WERI-Rb-1 (cell line): Measurements from ENCODE around the gene TMEM132D.

Source experiments
- DNase-seq: peaks from one replicate; pipeline ENCODE4 v3.0.0-alpha.2; 2020
- H3K27ac ChIP-seq: fragments of 250-450 bp; sonication (Bioruptor Pico); 2 replicates; pipeline ENCODE4 v1.5.1; 2020; ENCODE audit warnings: mild to moderate bottlenecking, moderate library complexity
- H3K27me3 ChIP-seq: fragments of 250-450 bp; sonication (Bioruptor Pico); 2 replicates; pipeline ENCODE4 v1.5.1; 2021; ENCODE audit warnings: mild to moderate bottlenecking, low read depth, moderate library complexity; ENCODE audit not compliant: insufficient read depth, severe bottlenecking
- H3K36me3 ChIP-seq: fragments of 250-450 bp; sonication (Bioruptor Pico); 2 replicates; pipeline ENCODE4 v1.5.1; 2020; ENCODE audit warnings: mild to moderate bottlenecking, moderate library complexity
- H3K4me3 ChIP-seq: 2 replicates; pipeline ENCODE4 v1.5.1; 2011; ENCODE audit warnings: low read depth, mild to moderate bottlenecking, control low read depth, low read length
- H3K9me3 ChIP-seq: fragments of 250-450 bp; sonication (Bioruptor Pico); 2 replicates; pipeline ENCODE4 v1.5.1; 2021; ENCODE audit warnings: mild to moderate bottlenecking, moderate library complexity; ENCODE audit not compliant: severe bottlenecking
- TF ChIP-seq, protein P1 (sequence below): IDR thresholded peaks from 2 replicates; pipeline ENCODE4 v1.5.1; 2011; ENCODE audit warnings: low read depth, mild to moderate bottlenecking, control low read depth, inconsistent platforms, low read length

TMEM132D gene

DNA sequence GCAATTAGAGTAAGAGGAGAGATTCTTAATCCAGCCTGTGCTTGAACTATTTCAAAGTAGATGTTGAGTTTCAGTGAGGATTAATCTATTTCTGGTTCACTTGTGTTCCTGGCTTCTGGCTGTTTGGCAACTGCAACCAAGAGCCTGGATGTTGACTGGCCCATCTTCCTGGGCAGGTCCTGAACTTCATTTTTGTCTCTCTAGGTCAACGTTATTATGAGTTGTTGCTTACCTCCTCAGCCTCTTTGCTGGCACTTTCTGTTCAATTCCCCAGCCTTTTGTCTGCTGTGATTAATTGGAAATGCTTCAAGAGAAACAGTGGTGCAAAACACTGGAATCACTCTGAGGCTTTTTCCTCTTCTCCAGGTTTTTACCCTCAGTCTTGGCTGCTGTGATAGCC is 56.8 kb downstream of the TMEM132D start:
- Histone ChIP-seq H3K9me3 (no peaks in the 10 kb centered on the region), H3K4me3 (no peak overlapping the region), H3K27ac (no peak overlapping the region), H3K27me3 (peaks cover 3% of the 10 kb centered on the region), H3K36me3 (no peaks in the 10 kb centered on the region)
- TF ChIP-seq, protein P1, sequence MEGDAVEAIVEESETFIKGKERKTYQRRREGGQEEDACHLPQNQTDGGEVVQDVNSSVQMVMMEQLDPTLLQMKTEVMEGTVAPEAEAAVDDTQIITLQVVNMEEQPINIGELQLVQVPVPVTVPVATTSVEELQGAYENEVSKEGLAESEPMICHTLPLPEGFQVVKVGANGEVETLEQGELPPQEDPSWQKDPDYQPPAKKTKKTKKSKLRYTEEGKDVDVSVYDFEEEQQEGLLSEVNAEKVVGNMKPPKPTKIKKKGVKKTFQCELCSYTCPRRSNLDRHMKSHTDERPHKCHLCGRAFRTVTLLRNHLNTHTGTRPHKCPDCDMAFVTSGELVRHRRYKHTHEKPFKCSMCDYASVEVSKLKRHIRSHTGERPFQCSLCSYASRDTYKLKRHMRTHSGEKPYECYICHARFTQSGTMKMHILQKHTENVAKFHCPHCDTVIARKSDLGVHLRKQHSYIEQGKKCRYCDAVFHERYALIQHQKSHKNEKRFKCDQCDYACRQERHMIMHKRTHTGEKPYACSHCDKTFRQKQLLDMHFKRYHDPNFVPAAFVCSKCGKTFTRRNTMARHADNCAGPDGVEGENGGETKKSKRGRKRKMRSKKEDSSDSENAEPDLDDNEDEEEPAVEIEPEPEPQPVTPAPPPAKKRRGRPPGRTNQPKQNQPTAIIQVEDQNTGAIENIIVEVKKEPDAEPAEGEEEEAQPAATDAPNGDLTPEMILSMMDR: no peak
- DNase-seq: no peak

DNA sequence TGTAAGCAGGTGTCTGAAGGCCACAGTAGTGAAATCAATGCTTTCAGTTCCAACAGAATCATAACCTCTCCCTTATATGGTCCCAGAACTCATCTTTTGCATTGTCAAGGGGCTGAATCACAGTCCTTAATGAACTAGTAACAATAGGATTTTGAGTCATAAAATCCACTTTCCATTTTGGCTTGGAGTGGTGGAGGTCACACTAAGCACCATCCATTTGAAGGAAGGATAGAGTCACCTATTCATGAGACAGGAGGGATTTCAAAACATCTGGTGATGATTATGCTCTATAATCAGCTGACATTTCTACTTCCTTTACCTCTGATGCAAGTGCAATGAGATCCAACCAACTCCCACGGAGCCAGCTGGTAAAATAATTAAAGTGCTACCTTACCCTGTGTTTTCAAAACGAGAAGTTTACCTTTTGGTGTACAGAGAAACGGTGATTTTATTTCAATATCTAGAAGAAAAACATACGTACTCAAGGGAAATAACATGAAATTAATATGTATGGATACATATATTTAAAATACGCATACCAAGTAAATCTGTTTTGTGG is 59.1 kb downstream of the TMEM132D start:
- no peak overlapping the region for H3K27ac ChIP-seq
- H3K4me3 ChIP-seq: no peak overlapping the region
- no peaks in the 10 kb centered on the region for H3K36me3 ChIP-seq
- no peak for DNase-seq
- TF ChIP-seq, protein P1: no peak
- no peaks in the 10 kb centered on the region for H3K9me3 ChIP-seq
- H3K27me3 ChIP-seq: peaks cover 6% of the 10 kb centered on the region

DNA sequence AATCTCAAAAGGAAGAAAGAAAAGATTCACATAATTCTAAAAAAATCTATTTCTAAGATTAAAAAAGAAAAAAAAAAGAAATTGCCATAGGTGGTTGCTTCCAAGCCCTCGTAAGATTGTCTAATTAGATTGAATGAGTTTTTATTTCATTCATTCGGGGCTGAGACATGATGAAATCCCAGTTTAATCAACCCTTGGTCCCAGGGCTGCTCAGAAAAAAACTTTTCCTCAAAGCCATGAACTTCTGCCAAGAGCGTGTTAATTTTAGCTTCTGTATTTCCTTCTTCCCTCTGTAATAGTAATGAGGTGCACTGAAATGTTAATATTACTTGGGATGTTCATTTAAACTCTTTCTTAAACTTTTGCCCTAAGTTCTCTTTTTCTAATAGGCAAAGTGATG is 62.6 kb downstream of the TMEM132D start:
- Histone ChIP-seq H3K27ac (no peak overlapping the region), H3K36me3 (no peaks in the 10 kb centered on the region), H3K9me3 (no peaks in the 10 kb centered on the region), H3K4me3 (no peak overlapping the region), H3K27me3 (peaks cover 3% of the 10 kb centered on the region)
- no peak for DNase-seq
- TF ChIP-seq, protein P1: no peak

DNA sequence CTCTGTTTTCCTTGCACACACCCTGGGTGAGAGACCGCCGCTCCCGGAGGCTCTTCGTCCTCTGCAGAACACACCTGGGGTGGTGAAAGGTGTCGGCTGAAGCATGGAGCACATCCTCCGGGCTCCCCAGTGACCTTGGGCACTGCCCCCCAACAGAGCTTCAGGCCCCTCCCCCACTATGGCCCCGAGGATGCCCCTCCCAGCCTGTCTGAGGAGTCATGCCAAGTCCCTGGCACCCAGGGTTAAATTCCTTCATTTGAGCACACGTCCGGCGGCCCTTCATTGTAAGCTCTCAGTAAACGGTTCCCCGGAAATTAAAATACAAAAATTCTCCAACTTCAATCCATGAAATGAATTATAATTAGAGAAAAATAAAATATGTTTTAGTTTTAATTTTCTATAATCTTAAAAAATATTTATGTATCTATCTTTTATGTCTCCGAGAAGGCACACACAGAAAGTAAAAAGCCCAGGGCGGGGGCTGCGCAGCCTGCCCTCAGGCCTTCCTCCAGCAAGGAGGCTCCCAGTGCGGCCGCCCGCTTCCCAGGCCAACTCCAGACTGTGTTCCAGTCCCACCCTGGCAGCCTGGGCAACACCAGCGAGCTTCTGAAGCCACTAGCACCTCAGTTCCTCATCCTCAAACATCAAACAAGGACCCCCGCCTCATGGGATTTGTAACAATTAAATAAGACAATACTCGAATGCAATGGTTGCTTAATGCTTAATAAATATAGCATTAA is 63.5 kb downstream of the TMEM132D start:
- no peak for DNase-seq
- Histone ChIP-seq H3K9me3 (no peaks in the 10 kb centered on the region), H3K4me3 (no peak overlapping the region), H3K36me3 (no peaks in the 10 kb centered on the region), H3K27me3 (peaks cover 3% of the 10 kb centered on the region), H3K27ac (no peak overlapping the region)
- TF ChIP-seq, protein P1: no peak

DNA sequence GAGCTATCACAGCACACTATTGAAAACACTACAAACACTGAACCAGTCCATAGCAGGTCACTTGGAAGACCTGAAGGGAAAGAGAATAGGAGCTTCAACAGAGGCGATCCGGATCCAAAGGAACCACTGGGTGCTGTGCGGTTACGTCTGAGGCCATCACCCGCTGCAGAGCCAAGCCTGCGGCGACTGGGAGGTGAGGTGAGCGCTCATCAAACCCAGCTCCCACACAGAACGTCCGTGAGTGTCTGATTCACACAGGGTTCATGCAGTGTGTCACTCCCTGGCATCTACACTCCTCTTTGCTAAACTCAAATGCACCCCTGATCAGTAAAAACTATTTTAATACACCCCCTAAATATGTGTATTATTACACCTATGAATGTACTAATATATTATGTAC is 64.1 kb downstream of the TMEM132D start:
- Histone ChIP-seq H3K4me3 (no peak overlapping the region), H3K27ac (no peak overlapping the region), H3K27me3 (peaks cover 3% of the 10 kb centered on the region), H3K9me3 (no peaks in the 10 kb centered on the region), H3K36me3 (no peaks in the 10 kb centered on the region)
- TF ChIP-seq, protein P1: no peak
- no peak for DNase-seq
